HG03108 (cell line): ENCODE results near the gene RBM38.
A peak's percentile ranks its signal among the peaks of the same experiment; 100 is the strongest.

Experiments used
- ATAC-seq: cut with Tn5 transposase; IDR thresholded peaks from one replicate; pipeline ENCODE4 v1.9.1; 2021; ENCODE audit warnings: moderate library complexity; ENCODE audit not compliant: unreplicated experiment

RBM38 gene

GRCh38 chr20:57374931-57375651 lies 16.1 kb upstream of the RBM38 start:
- ATAC-seq: no peak

GRCh38 chr20:57375652-57376230 lies 15.5 kb upstream of the RBM38 start:
- ATAC-seq: no peak

- ATAC-seq: no peak
Measured at GRCh38 chr20:57377350-57377749, 13.8 kb upstream of the RBM38 start.

- ATAC-seq: no peak
Measured at GRCh38 chr20:57378107-57378506, 13.1 kb upstream of the RBM38 start.

GRCh38 chr20:57378646-57379262 lies 12.4 kb upstream of the RBM38 start:
- no peak for ATAC-seq

GRCh38 chr20:57379263-57379647 lies 11.9 kb upstream of the RBM38 start:
- no peak for ATAC-seq

- no peak for ATAC-seq
Measured at GRCh38 chr20:57380081-57380750, 11.0 kb upstream of the RBM38 start.

GRCh38 chr20:57381596-57382503 lies 9.3 kb upstream of the RBM38 start:
- no peak for ATAC-seq

GRCh38 chr20:57382516-57382915 lies 8.7 kb upstream of the RBM38 start:
- no peak for ATAC-seq

- ATAC-seq: no peak
Measured at GRCh38 chr20:57383447-57384347, 7.5 kb upstream of the RBM38 start.

GRCh38 chr20:57384486-57384885 lies 6.7 kb upstream of the RBM38 start:
- no peak for ATAC-seq

GRCh38 chr20:57384953-57385761 lies 6.0 kb upstream of the RBM38 start:
- ATAC-seq: no peak

GRCh38 chr20:57385940-57386339 lies 5.3 kb upstream of the RBM38 start:
- ATAC-seq: no peak

- no peak for ATAC-seq
Measured at GRCh38 chr20:57386762-57387161, 4.4 kb upstream of the RBM38 start.

GRCh38 chr20:57387463-57387862 lies 3.7 kb upstream of the RBM38 start:
- ATAC-seq: no peak

- no peak for ATAC-seq
Measured at GRCh38 chr20:57387945-57388371, 3.2 kb upstream of the RBM38 start.

GRCh38 chr20:57388953-57389694 lies 2.1 kb upstream of the RBM38 start:
- peak; percentile 29 for ATAC-seq
